OCI-LY3 (cell line): ENCODE measurements around the gene SSPN.

ENCODE experiments used
- CTCF ChIP-seq: fragments of 200-600, 300-600 bp; sonication (generic); IDR thresholded peaks from 2 replicates; pipeline ENCODE4 v1.5.1; 2014; ENCODE audit warnings: antibody characterized with exemption, low read length, low read depth
- EZH2phosphoT487 ChIP-seq: fragments of 200-600 bp; shearing (Covaris generic); IDR thresholded peaks from 2 replicates; pipeline ENCODE4 v1.6.1; 2018; ENCODE audit warnings: antibody characterized with exemption, mixed run types, low read depth

- no peak for TF ChIP-seq CTCF
- no peak for TF ChIP-seq EZH2phosphoT487
These were observed 45.3 kb upstream of the SSPN start for GRCh38 chr12:26149968-26150500.
